HG02973 (cell line): ENCODE results near the gene MAST3.
A peak's percentile ranks its signal among the peaks of the same experiment; 100 is the strongest.

Source experiments
- ATAC-seq: cut with Tn5 transposase; IDR thresholded peaks from one replicate; pipeline ENCODE4 v1.9.1; 2021; ENCODE audit warnings: moderate library complexity; ENCODE audit not compliant: unreplicated experiment

MAST3 gene

DNA sequence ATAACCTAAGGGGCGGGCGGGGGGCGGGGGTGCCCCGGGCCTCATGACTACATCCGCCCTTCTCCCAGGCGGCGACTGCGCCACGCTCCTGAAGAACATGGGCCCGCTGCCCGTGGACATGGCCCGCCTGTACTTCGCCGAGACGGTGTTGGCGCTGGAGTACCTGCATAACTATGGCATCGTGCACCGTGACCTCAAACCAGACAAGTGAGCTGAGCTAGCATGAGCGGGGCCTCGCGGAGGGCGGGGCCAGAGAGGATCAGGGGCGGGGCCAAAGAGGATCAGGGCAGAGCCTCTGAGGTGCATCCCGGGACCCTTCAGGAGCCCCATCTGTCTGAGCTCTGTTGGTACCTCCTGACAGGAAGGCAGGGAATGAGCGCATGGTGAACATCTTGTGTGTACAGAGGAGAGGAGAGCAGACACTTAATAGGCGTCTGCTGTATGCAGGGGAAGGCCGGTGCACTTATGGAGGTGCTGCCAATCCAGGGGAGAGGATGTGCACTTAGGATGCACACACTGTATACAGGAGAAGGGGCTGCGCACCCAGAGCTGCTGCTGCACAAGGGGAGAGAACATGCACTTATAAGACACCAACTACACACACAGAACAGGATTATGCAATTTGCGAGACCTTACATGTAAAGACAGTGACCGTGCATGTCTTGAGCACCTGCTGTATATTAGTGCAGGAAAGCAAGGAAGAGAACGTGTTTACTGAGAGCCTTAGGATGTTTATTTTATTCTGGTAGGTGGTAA, 34.4 kb downstream of the MAST3 start:
- ATAC-seq = no peak

DNA sequence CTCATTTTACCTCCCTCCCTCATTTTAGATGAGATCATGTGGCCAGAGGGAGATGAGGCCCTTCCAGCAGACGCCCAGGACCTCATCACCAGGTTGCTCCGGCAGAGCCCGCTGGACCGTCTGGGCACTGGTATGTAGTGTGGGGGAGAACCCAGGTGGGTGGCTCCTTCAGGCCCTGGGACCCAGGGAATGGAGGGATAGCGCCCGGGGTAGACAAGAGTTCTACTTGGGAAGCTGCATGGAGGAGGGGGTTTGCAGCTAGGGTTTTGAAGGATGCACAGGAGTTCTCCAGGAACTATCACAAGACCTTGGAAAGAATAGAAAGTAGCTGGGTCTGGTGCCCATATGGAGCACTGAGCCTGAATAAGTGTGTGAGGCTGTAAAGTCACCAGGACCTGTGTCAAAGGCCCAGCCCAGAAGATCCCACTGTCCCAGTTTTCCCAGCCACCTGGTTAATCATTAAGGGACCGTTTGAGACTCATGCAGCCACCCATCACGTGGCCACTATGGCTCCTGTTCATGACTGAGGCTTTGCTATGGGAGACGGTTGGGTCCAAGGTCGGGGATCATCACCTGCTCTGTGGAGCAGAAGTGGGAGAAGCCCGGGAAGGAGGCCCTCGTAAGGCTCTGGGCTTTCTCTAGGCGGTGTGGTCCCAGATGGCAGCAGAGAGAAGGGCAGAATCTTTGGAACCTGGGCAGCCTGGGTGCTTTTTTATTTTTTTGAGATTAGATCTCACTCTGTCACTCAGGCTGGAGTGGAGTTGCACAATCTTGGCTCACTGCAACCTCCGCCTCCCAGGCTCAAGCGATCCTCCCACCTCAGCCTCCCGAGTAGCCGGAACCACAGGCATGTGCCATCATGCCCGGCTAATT, 38.4 kb downstream of the MAST3 start:
- no peak for ATAC-seq

DNA sequence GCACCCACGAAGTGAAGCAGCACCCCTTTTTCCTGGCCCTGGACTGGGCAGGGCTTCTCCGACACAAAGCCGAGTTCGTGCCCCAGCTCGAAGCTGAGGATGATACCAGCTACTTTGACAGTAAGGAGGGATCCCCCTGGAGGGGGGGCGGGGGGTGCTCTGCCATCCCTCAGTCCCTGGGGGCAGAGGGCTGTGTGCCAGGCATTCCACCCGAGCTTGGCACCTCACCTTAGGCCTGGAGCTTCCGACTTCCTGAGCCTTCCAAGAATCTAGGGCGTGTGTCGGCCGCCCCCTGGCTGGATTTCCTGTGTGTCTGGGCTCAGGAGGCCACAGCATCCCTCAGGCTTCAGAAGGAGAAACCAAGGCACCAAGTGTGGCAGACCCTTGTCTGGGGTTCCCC, 39.7 kb downstream of the MAST3 start:
- no peak for ATAC-seq

DNA sequence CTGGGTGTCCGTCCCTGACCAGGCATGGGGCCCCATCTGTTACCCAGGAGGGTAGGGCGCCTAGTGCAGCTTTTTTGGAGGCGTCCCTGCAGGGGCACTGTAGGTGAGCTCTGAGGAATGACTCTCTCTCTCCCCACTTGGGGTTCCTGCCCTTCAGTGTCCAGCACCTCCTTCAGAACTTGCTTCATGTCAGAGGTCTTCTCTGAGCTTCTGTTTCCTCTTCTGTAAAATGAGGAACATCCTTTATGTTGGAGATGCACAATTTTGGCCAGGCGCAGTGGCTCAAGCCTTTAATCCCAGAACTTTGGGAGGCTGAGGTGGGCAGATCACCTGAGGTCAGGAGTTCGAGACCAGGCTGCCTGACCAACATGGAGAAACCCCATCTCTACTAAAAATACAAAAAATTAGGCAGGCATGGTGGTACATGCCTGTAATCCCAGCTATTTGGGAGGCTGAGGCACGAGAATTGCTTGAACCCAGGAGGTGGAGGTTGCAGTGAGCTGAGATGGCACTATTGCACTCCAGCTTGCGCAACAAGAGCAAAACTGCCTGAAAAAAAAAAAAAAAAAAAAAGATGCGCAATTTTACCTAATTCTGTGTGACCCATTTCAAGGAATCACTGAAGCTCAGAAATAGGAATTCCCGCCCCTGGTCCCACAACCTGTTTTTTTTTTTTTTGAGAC, 40.2 kb downstream of the MAST3 start:
- no peak for ATAC-seq

DNA sequence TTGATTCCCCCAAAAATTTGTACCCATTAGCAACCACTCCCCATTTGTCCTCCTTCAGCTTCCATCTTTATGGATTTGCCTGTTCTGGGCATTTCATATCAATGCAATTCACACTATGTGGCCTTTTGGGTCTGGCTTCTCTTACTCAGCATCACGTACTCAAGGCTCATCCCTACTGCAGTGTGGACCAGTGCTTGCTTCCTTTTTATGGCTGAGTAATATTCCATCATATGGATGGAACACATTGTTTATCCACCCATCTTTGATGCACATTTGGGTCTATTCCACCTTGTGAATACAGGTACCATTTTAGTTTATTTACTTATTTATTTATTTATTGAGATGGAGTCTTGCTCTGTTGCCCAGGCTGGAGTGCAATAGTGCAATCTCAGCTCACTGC, 42.9 kb downstream of the MAST3 start:
- no peak for ATAC-seq

DNA sequence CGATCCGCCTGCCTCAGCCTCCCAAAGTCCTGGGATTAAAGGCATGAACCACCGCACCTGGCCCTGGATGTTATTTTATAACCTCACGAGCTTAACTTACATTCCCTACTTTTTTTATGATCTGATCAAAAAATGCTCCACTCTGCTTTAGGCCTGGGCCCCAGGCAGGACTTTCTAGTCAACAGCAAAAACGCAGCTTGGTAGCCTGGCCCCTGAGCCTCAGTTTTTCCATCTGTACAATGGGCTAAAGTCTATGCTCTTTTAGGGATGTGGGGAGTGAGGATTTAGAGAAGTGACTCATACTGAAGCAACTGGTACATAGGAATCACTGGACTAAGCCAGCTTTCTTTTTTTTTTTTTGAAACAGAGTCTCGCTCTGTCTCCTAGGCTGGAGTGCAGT, 43.5 kb downstream of the MAST3 start:
- ATAC-seq = no peak

DNA sequence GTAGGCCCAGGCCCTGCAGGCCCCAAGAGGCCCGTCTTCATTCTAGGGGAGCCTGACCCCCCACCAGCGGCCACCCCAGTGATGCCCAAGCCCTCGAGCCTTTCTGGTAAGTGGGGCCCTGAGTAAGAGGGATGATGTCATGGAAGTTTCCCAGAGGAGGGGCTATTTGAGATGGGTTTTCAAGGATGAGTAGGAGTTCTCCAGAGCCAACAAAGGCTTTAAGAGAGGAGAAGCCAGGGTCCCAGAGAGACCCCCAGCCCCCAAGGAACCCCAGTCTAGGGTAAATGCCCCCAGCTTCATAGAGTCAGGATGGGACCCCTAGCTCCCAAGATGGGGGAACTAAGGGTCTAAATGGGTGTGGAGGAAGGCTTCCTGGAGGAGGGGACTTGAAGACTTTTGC, 46.3 kb downstream of the MAST3 start:
- ATAC-seq = no peak

DNA sequence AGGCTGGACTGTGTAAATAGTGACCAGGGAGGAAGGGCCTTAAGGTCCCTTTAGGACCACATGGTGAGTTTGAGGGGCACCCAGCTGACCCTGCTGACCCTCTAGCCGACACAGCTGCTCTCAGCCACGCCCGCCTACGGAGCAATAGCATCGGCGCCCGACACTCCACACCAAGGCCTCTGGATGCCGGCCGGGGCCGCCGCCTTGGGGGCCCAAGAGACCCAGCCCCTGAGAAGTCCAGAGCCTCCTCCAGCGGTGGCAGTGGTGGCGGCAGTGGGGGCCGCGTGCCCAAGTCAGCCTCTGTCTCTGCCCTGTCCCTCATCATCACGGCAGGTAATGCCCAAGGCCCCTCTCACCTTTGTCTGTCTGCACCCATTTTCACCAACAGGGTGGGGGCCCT, 46.8 kb downstream of the MAST3 start:
- no peak for ATAC-seq

DNA sequence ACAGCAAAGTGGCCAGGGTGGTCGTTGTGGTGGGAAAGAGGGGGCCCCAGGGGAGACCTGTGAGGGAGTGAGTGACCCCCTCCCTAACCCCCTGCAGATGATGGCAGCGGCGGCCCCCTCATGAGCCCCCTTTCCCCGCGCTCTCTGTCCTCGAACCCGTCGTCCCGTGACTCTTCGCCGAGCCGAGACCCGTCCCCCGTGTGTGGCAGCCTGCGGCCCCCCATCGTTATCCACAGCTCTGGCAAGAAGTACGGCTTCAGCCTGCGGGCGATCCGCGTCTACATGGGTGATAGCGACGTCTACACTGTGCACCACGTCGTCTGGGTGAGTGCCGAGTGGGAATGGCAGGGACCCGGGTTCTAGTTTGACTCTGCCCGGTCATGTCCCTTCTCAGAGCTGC, 47.3 kb downstream of the MAST3 start:
- no peak for ATAC-seq

DNA sequence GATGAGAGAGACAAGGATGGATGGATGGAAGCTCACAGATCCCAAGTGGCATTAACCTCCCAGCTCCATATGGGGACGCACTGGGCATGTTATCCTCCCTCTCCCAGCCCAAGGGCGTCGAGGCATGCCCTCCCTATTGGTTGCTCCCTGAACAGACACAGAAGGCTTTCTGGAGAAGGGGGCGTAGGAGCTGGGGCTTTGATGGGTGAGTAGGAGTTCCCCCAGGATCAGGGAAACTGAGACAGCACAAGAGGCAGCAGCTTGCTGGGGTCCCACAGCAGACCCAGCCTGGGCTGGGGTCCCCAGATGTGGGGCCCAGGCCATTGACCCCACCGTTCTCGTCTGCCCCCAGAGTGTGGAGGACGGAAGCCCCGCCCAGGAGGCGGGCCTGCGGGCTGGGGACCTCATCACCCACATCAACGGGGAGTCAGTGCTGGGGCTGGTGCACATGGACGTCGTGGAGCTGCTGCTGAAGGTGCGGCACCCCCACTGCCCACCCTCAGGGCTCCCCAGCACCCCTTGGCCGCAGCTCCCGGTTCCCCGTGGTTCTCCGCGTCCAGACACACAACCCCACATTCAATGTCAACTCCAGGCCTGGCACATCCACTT, 47.9 kb downstream of the MAST3 start:
- no peak for ATAC-seq

DNA sequence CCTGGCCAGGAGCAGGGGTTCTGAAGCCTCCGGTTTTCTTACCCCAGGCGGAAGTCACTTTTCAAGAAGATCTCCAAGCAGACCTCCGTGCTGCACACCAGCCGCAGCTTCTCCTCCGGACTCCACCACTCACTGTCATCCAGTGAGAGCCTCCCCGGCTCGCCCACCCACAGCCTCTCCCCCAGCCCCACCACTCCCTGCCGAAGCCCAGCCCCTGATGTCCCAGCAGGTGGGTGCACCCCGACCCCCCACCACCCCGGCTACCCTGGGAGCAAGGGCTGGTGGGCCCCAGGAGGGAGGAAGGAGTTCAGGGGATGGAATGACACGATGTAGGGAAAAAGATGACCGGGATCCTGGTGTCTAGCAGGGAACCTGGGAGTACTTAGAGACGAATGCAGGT, 49.8 kb downstream of the MAST3 start:
- ATAC-seq = no peak

DNA sequence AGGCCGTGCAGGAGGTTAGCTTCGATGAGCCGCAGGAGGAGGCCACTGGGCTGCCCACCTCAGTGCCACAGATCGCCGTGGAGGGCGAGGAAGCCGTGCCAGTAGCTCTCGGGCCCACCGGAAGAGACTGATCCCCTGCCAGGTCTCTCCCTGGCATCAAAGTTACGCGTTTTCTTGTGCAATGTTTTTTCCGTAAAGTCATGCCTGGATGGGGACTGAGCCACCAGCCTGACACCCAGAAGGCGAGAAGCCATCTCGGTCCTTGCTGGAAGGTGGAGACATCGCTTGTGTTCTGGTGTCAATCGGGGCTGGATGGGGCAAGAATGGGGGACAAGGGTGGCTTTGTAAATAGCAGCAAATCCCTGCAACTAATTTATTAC, 52.0 kb downstream of the MAST3 start:
- no peak for ATAC-seq

DNA sequence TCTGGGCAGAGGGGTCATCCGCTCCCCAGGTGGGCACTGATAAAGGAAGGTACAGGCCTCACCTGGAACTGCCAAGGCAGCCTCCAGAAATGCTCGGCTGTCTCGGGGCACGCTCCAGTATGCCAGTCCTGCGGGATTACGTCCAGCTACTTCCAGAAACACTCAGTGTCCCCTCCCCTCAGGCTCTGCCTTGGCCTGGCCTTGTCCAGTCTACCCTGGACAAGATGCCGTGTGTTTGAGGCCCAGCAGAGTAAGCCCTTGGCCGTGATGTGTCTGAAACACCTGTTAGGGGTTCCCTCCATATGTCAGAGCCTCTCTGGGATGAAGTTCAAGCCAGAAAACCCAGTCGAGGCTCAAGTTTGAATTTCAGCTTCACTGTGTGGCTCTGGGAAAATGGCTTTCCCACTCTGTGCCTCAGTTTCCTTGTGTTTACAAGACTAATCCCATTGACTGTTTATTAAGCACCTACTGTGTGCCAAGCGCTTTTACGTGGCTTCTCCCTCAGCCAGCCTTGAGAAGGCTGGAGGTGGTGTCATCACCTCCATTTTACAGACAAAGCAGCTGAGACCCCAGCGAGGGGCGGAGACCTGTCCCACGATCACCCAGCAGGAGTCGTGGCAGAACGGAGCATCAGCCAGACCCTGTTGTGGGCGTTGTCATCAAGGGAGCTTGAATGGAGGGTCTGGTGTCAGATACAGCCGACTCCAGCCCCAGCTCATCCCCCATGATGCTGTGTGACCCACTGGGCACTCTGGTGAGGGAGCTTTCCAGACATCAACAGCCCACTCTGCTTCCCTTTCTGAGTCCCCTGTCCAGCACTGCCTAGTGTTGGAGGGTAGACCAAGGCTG, 53.4 kb downstream of the MAST3 start:
- ATAC-seq = no peak

DNA sequence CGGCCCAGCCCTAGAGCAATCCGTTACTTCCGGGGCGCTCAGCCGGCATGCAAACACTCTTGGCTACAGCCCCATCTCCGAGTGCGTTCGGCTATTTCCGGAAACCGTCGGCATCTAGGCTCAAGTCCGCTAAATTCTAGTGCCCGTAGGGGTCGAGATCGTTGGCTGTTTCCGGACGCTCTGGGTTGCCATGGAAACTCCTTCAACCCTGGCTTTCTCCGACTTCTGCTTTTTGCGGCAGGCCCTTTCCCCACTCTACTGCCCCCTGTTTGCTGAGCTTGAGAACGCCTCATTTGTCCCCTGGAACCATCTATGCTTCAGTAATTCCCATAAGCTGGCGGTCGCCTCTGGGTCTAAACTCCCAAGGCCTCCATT, 54.9 kb downstream of the MAST3 start:
- ATAC-seq = peak; percentile 60

DNA sequence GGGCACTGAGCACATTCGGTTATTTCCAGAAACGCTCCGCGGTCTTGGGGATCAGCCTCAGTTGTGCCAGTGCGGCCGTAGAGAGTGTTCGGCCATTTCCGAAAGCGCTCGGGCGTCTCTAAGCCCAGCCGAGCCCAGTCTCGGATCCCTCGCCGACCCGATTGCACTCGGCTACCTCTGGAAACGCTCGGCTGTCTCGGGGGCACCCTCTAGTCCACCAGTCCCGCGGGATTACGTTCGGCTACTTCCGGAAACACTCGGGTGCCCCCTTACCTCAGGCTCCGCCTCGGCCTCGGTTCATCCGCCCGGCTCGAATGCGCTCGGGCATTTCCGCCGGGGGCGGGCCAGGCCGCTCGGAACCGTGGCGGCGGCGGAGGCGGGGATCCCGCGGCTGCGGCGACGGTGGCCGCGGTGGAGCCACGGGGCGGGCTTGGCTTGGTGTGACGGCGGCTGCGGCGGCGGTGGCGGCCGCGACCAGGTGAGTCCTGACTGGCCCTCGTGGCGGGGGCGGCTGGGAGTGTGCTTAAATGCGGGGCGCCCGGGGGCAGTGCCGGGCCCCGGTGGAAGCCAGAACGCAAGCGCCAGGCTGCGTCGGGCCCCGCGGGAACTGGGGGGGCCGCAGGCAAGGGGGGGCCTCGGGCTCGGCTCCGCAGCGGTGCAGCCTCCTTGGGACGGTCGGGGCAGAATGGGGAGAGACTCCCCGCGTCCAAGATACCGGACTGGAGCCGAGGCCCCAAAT, 55.4 kb downstream of the MAST3 start, which contains the start of gene PIK3R2:
Gene PIK3R2 (plus strand): TSS at position 347 of the 739 bp plus-strand sequence. CDS start 2,717 bp downstream, outside the sequence.
- peak; percentile 71 for ATAC-seq

DNA sequence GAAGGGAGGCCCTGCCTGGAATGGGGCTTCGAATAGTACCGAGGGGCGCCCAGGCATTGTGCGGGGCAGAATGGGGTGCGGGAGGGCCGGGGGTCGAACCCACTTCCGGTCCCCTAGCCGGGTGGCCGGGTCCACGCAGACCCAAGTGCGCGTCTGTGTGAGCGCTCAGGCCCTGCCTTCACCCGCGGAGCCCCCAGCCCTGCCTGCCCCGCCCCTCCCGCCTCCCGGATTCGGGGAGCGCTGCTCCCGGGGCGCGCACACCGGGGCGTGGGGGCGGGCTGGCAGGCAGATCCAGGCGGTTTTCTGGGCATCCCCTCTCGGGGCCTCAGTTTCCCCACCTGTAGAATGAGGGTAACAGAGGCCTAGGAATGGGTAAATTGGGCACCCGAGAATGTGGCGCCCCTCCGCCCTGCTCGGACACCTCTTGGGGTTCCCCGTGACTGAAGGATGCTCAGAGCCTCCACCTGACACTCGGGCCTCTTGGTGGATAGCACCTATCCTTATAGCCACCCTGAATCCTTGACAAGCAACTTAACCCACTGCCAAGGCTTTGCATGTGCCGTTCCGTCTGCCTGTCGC, 56.1 kb downstream of the MAST3 start:
- no peak for ATAC-seq

DNA sequence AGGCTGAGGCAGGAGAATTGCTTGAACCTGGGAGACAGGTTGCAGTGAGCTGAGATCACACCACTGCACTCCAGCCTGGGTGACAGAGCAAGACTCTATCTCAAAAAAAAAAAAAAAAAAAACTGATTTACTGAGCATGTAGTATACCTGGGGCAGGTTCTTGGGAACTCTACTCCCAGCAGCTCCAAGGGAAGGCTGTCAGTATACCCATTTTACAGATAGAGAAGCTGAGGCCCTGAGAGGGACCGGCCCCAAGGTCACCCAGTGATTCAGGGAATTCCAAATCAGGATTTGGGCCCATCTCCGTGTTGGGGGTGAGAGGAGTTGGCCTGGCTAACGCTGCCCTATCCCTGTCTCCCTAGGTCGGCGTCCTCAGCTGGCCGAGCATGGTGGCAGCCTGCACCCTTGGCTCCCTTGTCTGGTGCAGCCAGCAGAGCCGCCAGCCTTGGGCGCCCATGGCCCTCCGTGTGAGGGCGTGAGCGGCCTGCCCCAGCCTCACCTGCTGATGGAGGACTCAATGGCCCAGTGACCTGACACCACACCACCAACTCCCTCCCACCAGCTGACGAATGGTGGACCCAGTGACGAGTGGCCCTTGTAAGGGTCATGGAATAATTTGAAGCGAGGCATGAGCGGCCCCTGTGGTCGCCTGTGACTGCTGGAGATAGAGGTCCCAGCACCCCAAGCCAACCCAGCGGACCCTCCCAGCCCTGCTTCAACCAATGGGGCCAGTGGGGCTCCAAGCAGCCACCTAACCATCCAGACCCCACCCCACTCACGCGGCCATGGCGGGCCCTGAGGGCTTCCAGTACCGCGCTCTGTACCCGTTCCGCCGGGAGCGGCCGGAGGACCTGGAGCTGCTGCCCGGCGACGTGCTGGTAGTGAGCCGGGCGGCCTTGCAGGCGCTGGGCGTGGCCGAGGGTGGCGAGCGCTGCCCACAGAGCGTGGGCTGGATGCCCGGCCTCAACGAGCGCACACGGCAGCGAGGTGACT, 57.8 kb downstream of the MAST3 start:
- ATAC-seq = no peak

DNA sequence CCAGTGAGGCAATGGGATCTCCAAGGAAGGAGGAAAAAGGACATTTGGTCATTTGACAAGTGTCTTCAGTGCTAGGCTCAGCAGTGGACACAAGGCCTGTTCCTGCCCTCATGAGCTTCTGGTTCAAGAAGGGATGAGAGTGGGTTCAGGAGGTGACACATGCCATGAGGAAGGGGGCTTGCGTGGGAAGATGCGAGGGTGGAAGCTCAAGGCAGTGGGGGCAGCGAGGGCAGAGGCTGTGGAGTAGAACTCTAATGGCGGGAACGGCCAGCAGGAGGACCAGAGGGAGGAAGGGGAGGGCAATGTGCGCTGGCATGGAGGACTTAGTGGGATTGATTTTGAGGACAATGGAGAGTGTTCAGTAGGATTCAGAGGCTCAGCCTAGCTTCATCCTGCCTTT, 58.7 kb downstream of the MAST3 start:
- ATAC-seq = no peak
